Activated effector memory CD4-positive, alpha-beta T cell treated with Interleukin-2 at 50 U/mL for 16 hours (primary cell): ENCODE data around the gene LHX1.
A peak's percentile ranks its signal among the peaks of the same experiment; 100 is the strongest.

Experiments
- DNase-seq: peaks from one replicate; pipeline ENCODE4 v3.0.0-alpha.2; 2020

LHX1 gene

GRCh38 chr17:36939802-36940312 lies 2.6 kb downstream of the LHX1 start:
- DNase-seq, result no peak

DNA sequence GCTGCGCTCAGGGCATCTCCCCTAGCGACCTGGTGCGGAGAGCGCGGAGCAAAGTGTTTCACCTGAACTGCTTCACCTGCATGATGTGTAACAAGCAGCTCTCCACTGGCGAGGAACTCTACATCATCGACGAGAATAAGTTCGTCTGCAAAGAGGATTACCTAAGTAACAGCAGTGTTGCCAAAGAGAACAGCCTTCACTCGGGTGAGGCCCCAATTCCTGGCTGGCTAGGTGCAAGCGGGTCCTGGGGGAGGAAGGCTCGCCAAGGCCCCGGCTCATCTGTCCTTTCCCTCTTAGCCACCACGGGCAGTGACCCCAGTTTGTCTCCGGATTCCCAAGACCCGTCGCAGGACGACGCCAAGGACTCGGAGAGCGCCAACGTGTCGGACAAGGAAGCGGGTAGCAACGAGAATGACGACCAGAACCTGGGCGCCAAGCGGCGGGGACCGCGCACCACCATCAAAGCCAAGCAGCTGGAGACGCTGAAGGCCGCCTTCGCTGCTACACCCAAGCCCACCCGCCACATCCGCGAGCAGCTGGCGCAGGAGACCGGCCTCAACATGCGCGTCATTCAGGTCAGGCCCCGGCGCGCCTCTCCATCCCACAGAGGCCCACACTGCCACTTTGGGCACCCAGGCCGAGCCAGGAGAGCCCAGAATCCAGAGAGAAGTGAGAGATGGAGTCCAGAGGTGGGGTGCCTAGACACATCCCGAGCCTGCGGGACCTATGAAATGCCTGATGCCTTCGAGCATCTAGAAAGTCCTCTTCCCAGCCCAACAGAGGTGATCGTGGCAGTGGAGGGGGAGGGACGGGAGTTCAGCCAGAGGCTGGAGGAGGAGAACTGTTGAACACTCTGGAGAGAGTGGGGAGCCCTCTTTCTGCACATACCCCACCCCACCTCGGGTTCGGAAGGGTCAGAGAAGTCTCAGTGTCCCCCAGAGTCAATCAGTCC lies 3.3 kb downstream of the LHX1 start:
- DNase-seq, result no peak

DNA sequence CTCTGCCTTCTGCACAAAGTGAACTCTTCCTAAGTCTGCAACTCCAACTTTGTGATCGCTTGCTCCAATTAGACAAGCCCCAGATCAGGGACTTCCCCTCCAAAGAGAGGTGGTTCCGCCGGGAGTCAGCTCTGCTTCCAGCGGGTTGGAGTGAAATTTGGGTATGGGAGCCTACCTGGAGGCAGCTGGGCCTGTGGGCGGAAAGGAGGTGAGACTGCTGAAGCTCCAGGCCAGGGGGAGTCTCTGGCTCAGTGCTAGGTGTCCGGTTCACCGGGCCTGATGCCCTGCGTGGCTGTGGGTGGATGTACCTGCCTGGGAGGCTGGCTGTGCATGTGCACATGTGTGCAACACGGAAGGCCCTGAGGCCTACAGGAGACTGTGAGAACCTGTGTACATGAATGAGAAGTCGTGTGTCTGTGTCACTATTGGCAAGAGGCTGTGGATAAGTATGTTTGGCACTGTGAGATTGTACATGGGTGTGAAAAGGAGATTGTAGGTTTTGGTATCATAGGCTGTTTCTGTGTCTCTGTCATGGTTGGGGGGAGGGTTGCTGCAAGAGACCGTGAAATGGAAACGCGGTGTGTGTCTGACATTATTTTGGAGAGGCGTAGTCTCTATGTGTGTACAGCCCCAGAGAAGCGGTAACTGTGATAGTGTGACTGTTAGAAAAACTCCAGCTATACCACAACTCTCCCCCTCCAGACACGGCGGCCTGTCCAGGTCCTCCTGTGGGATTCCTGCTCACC lies 4.2 kb downstream of the LHX1 start:
- no peak for DNase-seq

GRCh38 chr17:36942019-36942599 lies 4.8 kb downstream of the LHX1 start:
- no peak for DNase-seq

GRCh38 chr17:36942631-36943125 lies 5.4 kb downstream of the LHX1 start:
- DNase-seq, result no peak

DNA sequence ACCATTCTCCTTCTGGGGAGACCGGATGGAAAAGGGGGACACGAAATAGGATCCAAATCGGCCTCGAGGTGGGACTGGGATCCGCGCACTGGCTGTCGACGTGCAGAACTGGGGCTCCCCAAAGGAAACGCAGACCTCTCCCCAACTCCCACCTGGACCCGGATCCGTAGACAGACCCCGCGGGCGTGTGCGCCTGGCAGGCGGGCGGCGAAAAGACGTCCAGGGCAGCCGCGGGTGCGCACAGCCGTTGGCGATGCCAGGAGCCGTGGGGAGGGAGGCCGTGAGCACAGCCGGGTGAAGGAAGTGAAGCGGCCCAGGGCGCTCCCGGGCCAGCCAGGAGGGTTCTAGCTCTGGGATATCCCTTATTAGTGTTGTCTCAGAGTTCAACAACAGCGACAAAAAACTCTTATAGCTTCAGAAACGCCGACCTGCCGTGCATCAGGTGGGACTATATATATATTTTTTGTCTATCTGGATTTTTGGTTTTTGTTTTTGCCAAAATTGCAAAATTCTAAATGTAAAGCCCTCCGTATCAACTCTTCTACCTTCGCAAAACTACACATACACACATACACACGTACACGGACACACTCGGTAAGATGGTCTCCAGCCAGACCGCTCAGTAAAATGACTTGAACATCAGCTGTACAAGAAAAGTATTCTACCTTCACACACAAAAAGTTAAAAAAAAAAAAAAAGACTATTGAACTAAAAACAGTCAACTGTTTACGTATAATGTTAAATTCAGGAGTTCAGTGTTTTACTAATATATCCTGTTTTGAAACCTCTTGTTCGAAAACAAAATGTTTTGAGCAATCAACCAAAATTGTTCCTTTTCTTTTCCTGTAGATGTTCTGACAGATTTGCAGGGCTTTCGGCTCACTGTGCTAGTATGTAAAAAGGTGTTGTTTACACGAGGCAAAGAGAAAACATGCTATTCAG lies 6.2 kb downstream of the LHX1 start:
- no peak for DNase-seq

DNA sequence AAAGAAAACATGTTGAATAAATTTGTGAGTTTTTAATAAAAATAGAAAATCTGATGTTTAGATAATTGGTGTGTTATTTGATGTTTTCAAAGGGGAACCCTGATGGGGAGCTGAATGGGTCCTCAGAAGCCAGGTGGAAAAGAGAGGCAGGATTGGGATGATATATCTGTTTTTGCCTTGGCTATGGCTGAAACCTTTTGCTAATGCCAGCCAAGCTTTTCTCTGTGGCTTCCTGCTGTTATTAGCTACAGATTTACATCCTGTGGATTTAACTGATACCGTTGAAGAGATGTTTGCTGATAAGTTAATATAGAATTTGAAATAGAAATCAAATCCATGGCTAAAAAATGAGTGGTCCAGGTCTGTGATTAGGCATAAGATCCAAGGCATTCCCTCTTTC lies 7.3 kb downstream of the LHX1 start:
- no peak for DNase-seq

DNA sequence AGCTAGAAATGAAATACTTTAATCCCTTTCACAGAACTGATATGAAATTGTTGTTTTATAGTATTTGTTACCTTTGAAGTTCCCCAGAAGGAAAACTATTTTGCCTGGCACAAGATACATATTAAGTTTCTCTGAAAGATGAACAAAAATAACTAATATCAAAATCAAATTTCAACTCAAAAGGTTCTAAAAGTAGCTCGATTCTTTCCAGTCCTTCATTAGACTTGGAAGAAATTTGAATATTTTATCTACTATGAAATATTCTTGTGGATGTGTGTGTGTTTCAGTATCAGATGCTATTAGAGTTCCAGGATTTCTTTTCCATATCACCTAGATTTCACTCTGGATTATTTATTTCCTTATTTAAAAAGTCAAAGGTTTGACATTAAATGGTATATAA lies 7.9 kb downstream of the LHX1 start:
- DNase-seq, result no peak

DNA sequence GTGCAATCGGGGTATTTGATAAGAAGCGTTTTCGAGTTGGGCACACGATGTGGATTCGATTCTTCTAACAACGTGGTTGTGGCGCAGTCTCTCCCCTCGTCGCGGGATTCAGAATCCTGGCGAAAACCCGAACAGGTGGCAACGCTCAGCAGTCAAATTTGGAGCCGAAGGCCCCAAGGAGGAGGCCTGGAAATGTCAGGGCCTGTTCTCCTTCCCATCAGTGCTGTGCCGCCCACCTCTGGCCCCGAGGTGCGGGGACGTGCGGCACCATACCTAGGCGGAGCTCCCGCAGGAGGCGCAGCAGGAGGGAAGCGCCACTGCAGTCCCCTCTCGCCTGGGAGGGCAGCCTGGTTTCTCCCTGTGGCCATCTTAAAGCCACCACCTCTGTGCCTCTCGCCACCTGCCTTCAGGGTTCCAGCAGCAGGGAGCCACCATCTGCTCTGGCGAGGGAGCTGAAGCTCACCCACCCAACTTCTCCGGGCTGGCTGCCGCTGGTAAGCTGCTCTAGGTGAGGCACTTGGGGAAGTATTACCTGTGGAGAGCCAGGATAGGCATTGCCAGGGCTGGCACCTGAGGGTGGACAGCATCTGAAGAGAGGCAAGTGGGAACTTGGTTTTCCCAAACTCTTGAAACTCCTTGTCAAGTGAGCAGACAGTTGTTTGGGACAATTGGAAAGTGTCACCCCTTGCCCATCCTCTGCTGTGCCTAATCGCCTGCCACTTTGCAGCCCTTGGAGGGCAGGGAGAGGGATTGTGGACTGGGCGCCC lies 8.9 kb downstream of the LHX1 start:
- no peak for DNase-seq

DNA sequence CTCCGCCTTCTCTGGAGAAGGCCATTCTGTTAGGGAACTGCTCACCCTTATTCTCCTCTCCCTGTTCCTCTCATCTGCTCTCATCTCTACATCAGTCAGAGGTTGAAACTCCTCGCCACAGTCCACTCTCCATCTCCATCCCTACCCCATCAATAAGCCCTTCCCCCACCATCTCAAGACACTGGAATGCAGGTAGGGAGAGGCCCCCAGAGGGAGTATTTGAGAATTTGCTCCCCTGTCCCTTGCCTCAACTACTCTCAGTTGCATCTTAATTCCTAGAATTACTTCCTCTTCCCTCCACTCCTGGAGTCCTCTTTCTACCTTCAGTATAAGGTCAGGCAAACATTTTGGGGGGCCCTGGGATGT lies 9.4 kb downstream of the LHX1 start:
- DNase-seq, result no peak

DNA sequence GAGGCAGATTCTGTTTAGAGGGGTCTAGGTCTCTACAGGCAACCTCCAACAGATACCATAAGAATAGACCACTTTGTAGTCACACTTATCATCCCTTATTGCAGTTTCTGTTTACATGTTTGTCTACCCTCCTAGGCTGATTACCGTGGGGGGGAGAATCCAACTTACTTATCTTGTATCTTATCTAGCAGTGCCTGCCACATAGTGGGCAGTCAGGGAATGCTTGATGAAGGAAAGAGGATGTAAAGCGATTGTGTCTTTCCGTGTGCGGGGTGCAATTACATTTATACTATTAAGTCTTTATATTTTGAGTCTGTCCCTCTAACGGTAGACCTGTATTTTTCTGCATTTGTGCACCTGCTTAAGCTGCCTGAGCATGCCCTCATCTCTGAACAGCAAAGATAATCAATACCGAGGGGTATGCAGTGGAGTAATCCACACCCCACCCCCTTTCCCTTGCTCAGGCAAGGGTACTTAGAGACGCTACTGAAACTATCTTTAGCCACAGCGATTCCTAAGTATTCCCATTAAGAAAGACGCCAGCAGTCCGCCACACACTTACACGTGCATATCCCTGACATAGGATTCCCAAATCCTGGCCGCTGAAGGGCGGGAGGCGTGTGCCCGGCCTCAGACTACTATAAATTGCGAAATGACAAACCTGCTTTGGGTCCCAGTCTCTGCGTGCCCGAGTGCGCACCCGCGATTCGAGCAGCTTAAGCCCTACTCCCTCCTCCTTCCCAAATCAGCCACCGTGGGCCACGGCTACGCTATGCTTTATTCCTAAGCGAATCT lies 10.8 kb downstream of the LHX1 start:
- no peak for DNase-seq

DNA sequence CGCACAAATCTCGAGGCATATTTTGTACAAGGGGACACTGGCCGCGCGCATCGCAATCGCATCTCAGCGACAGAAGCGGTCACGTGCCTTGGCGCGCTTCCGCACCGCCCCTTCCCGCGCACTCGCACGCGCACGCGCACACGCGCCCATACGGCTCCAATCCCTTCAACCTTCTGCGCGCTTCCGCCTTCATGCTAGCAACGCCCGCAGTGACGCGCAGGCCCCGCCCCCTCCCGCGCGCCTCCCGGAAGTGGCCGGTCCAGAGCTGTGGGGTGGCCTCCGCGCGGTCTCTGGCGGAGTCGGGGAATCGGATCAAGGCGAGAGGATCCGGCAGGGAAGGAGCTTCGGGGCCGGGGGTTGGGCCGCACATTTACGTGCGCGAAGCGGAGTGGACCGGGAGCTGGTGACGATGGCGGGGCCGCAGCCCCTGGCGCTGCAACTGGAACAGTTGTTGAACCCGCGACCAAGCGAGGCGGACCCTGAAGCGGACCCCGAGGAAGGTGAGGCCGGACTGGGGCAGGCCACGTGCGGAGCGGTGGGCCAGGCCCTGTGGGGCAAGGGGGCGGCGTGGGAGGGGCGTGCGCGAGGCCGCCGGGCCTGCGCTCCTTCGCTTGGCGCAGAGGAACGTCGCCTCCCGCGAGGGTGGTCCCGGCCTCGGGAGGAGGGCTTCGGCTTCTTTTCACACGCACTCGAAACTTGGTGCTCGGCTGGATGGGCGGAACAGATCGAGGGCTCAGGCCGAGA lies 11.6 kb downstream of the LHX1 start, which contains the start of gene AATF:
Gene AATF, plus strand, starts transcription at position 238 of the 744 bp plus-strand sequence. Its CDS starts 172 bp downstream, at position 410.
- DNase-seq, result peak; percentile 93

DNA sequence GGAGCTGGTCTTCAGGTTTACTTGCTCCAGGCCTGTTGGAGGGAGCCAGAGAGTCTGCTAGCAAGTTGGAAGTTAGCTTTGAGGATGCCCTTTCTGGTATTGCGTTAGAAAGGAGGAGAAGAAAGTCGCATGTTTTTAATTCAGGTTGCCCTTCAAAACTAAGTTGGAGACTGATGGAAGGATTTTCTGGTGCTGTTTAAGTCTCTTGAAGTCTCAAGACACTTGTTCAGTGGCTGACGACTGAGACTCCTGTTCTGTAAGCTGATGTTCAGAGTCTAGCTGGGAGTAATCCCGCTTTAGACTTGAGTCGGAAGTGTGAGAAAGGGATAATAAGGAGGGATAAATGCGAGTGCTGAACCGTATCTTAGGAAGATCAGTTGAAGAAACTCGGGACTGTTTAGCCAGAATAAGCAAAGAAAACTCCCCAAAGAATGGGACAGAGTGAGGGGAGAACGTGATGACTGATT lies 12.2 kb downstream of the LHX1 start:
- DNase-seq, result no peak

- DNase-seq, result no peak
Measured at GRCh38 chr17:36950027-36950426, 12.8 kb downstream of the LHX1 start.

GRCh38 chr17:36951084-36951789 lies 14.0 kb downstream of the LHX1 start:
- no peak for DNase-seq

DNA sequence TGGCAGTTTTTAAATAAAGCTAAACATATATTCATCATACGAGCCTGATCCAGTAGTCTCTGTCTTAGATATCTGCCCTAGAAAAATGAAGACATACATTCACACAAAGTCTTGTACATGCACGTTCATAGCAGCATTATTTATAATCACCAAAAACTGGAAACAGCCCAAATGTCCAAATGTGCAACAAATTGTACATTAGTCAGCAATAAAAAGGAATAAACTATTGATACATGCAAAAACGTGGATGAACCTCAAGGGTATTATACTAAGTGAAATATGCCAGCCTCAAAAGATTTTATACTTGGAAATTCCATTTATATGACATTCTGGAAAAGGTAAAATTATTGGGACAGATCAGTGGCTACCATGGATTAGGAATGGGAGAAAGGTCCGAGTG lies 34.2 kb downstream of the LHX1 start:
- DNase-seq, result no peak

GRCh38 chr17:36972186-36972700 lies 35.0 kb downstream of the LHX1 start:
- DNase-seq, result no peak

- no peak for DNase-seq
Measured at GRCh38 chr17:36972905-36973304, 35.6 kb downstream of the LHX1 start.
